Memory B cell (primary cell): ENCODE results near the gene GFI1.

ENCODE experiments used
- ATAC-seq: fragments of 150-1000 bp; cut with Tn5 transposase; 2 replicates; pipeline ENCODE4 v1.10.0; 2021; ENCODE audit warnings: low read depth, mild to moderate bottlenecking, moderate library complexity
- DNase-seq, 2 donors: peaks; one replicate each; pipeline ENCODE4 v3.0.0; 2022; ENCODE audit warnings: low spot score in 2 of 2
- H3K27ac Mint-ChIP-seq: one replicate; pipeline ENCODE4 v1.8.0; 2022; ENCODE audit warnings: mild to moderate bottlenecking, moderate library complexity, mixed read lengths
- H3K27me3 Mint-ChIP-seq: one replicate; pipeline ENCODE4 v1.8.0; 2022; ENCODE audit warnings: mixed read lengths
- H3K36me3 Mint-ChIP-seq: one replicate; pipeline ENCODE4 v1.8.0; 2022; ENCODE audit warnings: mild to moderate bottlenecking, mixed read lengths
- H3K4me1 Mint-ChIP-seq: one replicate; pipeline ENCODE4 v1.8.0; 2022; ENCODE audit warnings: mixed read lengths
- H3K4me3 Mint-ChIP-seq: one replicate; pipeline ENCODE4 v1.8.0; 2022; ENCODE audit warnings: mild to moderate bottlenecking, moderate library complexity, mixed read lengths
- H3K9me3 Mint-ChIP-seq: one replicate; pipeline ENCODE4 v1.8.0; 2022; ENCODE audit warnings: mixed read lengths

GFI1 gene

GRCh38 chr1:92482665-92483609 is 3.8 kb downstream of the GFI1 start:
- no peak overlapping the region for H3K27ac Mint-ChIP-seq
- H3K9me3 Mint-ChIP-seq: peaks cover 1% of the 10 kb centered on the region
- peaks cover 2% of the 10 kb centered on the region for H3K36me3 Mint-ChIP-seq
- ATAC-seq: peak; percentile 29
- peaks cover 28% of the 10 kb centered on the region for H3K27me3 Mint-ChIP-seq
- H3K4me3 Mint-ChIP-seq: peak overlapping the region; percentile 92
- peaks cover 25% of the 10 kb centered on the region for H3K4me1 Mint-ChIP-seq
- DNase-seq: peak; percentile 11 to 38

DNA sequence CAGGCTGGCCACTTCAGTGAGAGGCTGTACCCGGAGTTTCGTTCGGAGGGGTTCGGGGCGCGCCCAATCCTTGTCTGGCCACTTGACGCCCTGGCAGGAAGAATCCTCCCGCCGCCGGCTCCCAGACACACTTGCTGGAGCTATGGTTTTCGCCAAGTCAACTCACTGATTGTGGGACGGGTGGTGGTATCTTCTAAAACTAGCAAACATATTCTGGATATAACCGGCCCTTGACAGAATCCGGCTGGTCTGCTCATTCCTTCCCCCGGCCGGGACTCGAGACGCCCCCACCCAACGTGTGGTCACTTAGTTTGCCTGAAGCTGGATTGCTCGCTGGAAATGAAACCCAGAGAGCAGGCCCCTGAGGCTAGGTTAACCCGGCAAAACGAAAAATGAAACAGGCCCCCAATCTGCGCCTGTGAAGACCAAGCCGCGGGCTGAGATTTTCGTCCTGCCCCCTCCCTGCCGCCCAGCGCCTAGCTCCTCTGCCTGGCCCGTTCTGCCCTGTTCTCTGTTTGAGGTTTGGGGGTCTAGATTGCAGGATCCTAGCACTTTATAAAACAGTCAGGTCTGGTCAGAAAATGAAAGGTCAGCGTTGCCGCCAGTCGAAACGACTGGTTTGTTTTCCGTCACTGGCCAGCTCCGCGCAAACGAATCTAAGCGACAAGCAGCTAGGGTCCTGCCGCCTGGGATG is 4.6 kb downstream of the GFI1 start:
- H3K36me3 Mint-ChIP-seq: peaks cover 2% of the 10 kb centered on the region
- peaks cover 28% of the 10 kb centered on the region for H3K27me3 Mint-ChIP-seq
- no peak for DNase-seq
- H3K9me3 Mint-ChIP-seq: peaks cover 1% of the 10 kb centered on the region
- no peak for ATAC-seq
- H3K4me3 Mint-ChIP-seq: peak overlapping the region; percentile 92
- peaks cover 25% of the 10 kb centered on the region for H3K4me1 Mint-ChIP-seq
- H3K27ac Mint-ChIP-seq: no peak overlapping the region

GRCh38 chr1:92481599-92481925 is 5.2 kb downstream of the GFI1 start:
- H3K4me1 Mint-ChIP-seq: peaks cover 25% of the 10 kb centered on the region
- ATAC-seq (no peak), DNase-seq (no peak)
- peaks cover 1% of the 10 kb centered on the region for H3K9me3 Mint-ChIP-seq
- H3K27ac Mint-ChIP-seq: no peak overlapping the region
- H3K4me3 Mint-ChIP-seq: no peak overlapping the region
- peaks cover 28% of the 10 kb centered on the region for H3K27me3 Mint-ChIP-seq
- H3K36me3 Mint-ChIP-seq: peaks cover 2% of the 10 kb centered on the region

DNA sequence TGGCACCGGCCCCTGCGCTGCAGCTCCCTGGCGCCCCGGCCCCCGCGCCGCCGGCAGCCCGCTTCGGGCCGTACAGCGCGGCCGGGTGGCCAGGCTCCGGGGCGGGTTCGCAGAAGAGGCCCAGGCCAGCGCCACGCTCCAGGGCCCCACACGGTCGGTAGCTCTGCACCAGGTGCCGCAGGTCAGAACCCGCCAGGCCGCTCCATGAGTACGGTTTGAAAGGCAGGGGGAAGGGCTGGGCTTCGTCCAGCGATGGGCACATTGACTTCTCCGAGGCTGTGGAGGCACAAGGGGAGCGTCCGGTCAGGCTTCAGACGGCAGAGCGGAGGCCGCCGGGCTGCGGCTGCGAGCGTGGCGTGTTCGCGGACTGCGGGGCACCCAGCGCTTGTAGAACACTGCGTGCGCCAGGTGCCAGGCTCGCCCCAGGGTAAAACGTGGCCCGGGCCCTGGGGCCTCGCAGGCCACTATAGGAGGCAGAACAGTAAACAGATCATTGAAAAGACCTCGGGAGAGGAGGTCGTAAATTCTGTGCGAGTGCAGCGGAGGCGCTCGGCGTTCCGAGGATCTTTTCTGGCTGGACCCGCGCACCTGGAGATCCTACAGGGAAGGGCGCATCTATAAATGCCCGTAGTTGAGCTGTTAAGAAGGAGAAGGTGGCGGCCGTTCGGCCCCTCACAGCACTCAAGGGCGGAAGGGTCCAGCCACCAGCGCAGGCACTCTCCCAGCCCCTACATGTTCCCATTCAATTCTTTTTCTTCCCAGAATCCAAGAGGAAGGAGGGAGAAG is 5.7 kb downstream of the GFI1 start:
- H3K4me3 Mint-ChIP-seq: no peak overlapping the region
- no peak overlapping the region for H3K27ac Mint-ChIP-seq
- DNase-seq (no peak), ATAC-seq (no peak)
- peaks cover 2% of the 10 kb centered on the region for H3K36me3 Mint-ChIP-seq
- peaks cover 1% of the 10 kb centered on the region for H3K9me3 Mint-ChIP-seq
- peaks cover 26% of the 10 kb centered on the region for H3K27me3 Mint-ChIP-seq
- peaks cover 23% of the 10 kb centered on the region for H3K4me1 Mint-ChIP-seq

GRCh38 chr1:92480200-92480812 is 6.4 kb downstream of the GFI1 start:
- H3K36me3 Mint-ChIP-seq: peaks cover 2% of the 10 kb centered on the region
- H3K27me3 Mint-ChIP-seq: peaks cover 23% of the 10 kb centered on the region
- H3K4me3 Mint-ChIP-seq: no peak overlapping the region
- no peak overlapping the region for H3K27ac Mint-ChIP-seq
- H3K4me1 Mint-ChIP-seq: peaks cover 21% of the 10 kb centered on the region
- ATAC-seq (no peak), DNase-seq (no peak)
- peaks cover 1% of the 10 kb centered on the region for H3K9me3 Mint-ChIP-seq

- Mint-ChIP-seq H3K36me3 (peaks cover 2% of the 10 kb centered on the region), H3K4me1 (peaks cover 18% of the 10 kb centered on the region), H3K27ac (no peak overlapping the region), H3K27me3 (peaks cover 21% of the 10 kb centered on the region), H3K9me3 (peaks cover 1% of the 10 kb centered on the region), H3K4me3 (no peak overlapping the region)
- no peak for DNase-seq
- no peak for ATAC-seq
These were observed 7.1 kb downstream of the GFI1 start for GRCh38 chr1:92479587-92479986.

DNA sequence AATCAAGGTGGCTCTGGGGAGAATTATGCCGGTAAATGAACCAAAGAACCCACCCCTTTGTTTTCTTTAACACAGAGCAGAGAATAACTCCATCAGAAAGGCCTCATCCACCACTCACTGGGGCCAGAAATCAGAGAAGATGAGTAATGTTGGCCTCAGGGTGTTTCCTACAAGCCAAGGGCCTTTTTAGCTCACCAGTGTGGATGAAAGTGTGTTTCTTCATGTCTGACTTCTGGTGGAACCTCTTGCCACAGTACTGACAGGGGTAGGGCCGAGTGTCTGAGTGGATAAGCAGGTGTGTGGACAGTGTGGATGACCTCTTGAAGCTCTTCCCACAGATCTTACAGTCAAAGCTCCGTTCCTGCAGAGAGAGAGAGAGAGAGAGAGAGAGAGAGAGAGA is 8.3 kb downstream of the GFI1 start:
- Mint-ChIP-seq H3K27me3 (peaks cover 14% of the 10 kb centered on the region), H3K36me3 (peaks cover 2% of the 10 kb centered on the region), H3K4me3 (no peak overlapping the region), H3K4me1 (peaks cover 12% of the 10 kb centered on the region), H3K9me3 (peaks cover 1% of the 10 kb centered on the region), H3K27ac (no peak overlapping the region)
- no peak for ATAC-seq
- no peak for DNase-seq

DNA sequence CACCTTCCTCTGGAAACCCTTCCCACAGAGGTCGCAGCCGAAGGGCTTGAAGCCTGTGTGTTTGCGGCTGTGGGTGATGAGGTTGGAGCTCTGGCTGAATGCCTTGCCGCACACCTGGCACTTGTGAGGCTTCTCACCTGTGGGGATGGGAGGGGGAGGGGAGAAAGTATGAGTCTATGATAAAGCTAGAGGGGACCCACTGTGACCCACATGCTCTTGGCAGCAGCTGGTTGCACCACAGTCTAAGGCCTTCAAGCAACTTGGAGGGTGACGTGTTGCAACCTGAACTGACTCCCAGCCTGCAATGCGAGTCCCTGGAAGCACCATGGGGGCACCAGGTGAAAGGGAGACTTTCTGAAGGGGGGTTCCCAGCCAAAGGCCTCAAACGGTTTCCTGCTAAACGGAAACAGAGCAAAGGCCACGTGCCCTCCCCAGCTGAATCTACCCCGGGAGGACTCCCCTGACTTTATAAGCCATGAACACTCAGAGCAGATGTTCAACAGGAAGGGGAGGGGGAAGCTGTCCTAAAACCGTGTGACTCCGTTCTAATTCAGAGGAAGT is 10.6 kb downstream of the GFI1 start:
- Mint-ChIP-seq H3K36me3 (peaks cover 2% of the 10 kb centered on the region), H3K4me1 (peaks cover 2% of the 10 kb centered on the region), H3K27ac (no peak overlapping the region), H3K9me3 (peaks cover 1% of the 10 kb centered on the region), H3K27me3 (peaks cover 6% of the 10 kb centered on the region), H3K4me3 (no peak overlapping the region)
- ATAC-seq (peak; percentile 71), DNase-seq (no peak)

DNA sequence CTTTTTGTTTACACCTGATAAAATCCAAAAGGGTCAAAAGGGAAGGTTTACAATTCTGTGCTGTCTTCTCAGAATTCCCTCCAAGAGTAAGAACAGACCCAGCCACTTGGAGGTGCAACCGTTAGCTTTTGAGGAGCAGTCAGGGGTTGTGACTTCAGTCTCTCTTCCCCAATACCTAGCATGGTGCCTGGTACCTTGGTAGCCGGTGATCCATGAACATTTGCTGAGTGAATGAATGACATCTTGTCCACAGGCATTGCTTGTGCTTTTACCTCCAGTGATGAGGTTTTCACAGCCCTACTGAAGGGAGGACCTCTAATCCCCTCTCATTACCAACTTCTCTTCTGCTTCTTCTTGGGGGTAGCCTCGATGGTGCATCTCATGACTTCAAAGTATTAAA is 11.7 kb downstream of the GFI1 start:
- ATAC-seq (no peak), DNase-seq (no peak)
- no peak overlapping the region for H3K27ac Mint-ChIP-seq
- peaks cover 6% of the 10 kb centered on the region for H3K27me3 Mint-ChIP-seq
- H3K9me3 Mint-ChIP-seq: peaks cover 1% of the 10 kb centered on the region
- no peak overlapping the region for H3K4me3 Mint-ChIP-seq
- peaks cover 2% of the 10 kb centered on the region for H3K36me3 Mint-ChIP-seq
- peaks cover 2% of the 10 kb centered on the region for H3K4me1 Mint-ChIP-seq

GRCh38 chr1:92473781-92474495 is 12.8 kb downstream of the GFI1 start:
- Mint-ChIP-seq H3K4me3 (no peak overlapping the region), H3K9me3 (no peaks in the 10 kb centered on the region), H3K4me1 (peaks cover 2% of the 10 kb centered on the region), H3K36me3 (no peaks in the 10 kb centered on the region), H3K27me3 (peaks cover 1% of the 10 kb centered on the region), H3K27ac (no peak overlapping the region)
- no peak for DNase-seq
- ATAC-seq: no peak

GRCh38 chr1:92470216-92470615 is 16.5 kb downstream of the GFI1 start:
- H3K36me3 Mint-ChIP-seq: no peaks in the 10 kb centered on the region
- DNase-seq: no peak
- no peak overlapping the region for H3K27ac Mint-ChIP-seq
- H3K27me3 Mint-ChIP-seq: no peaks in the 10 kb centered on the region
- no peak for ATAC-seq
- no peak overlapping the region for H3K4me3 Mint-ChIP-seq
- H3K9me3 Mint-ChIP-seq: no peaks in the 10 kb centered on the region
- H3K4me1 Mint-ChIP-seq: peaks cover 2% of the 10 kb centered on the region

DNA sequence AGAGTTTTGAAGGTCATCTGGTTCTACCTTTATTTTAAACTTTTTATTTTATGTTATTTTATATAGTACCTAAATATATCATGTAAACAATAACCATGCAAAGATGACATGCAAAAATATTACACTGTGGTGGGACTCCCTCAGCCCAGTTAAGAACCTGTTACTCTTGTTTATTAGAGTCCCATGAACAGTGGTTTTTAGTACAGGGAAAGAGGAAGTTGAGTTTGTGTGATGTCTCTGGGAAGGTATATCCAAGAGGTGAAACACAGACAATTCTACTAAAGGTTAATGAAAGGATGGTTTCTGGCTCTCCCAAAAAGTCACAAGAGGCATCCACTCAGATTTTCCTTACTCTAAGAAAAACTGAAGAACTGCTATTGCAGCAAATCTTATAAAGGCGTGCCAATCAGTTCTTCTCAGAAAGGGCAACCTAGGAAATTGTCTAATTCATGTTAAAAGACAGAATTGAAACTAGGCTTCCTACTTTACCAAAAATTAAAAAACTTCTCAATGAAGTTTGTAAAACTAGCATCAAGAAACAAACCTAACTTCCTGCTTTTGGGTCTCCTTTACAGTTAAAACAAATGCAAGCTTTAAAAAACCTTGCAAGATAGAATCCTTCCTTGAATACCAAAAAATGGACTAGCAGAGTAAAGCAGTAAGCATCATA is 19.9 kb downstream of the GFI1 start:
- H3K4me1 Mint-ChIP-seq: peaks cover under 1% of the 10 kb centered on the region
- no peak for DNase-seq
- H3K4me3 Mint-ChIP-seq: no peak overlapping the region
- H3K27ac Mint-ChIP-seq: peak overlapping the region; percentile 24
- ATAC-seq: no peak
- H3K36me3 Mint-ChIP-seq: no peaks in the 10 kb centered on the region
- H3K9me3 Mint-ChIP-seq: no peaks in the 10 kb centered on the region
- H3K27me3 Mint-ChIP-seq: peaks cover 2% of the 10 kb centered on the region
